HepG2 (cell line): ENCODE results near the gene INTS4. TPM values are rescaled to one million over a fixed set of nuclear protein-coding genes. Genes with fewer than 3 reads are reported as not detected.
A peak's percentile ranks its signal among the peaks of the same experiment; 100 is the strongest.

Experiments used
- BCL6 ChIP-seq: IDR thresholded peaks from 2 replicates; pipeline ENCODE4 v1.6.1; 2016; ENCODE audit warnings: missing genetic modification reagents, missing compliant biosample characterization
- ELF3 ChIP-seq: IDR thresholded peaks from 2 replicates; pipeline ENCODE4 v1.6.1; 2016; ENCODE audit warnings: missing genetic modification reagents, missing compliant biosample characterization
- FOXA3 ChIP-seq: IDR thresholded peaks from 2 replicates; pipeline ENCODE4 v1.6.1; 2016; ENCODE audit warnings: missing genetic modification reagents, missing compliant biosample characterization
- FOXP4 ChIP-seq: sonication (generic); formaldehyde crosslinking; IDR thresholded peaks from 2 replicates; pipeline ENCODE4 v1.4.0; 2020; ENCODE audit warnings: missing genetic modification reagents
- NFIC ChIP-seq: IDR thresholded peaks from 2 replicates; pipeline ENCODE4 v1.6.1; 2012; ENCODE audit warnings: mild to moderate bottlenecking, low read length, inconsistent platforms
- RFX1 ChIP-seq: fragments of 450-650 bp; IDR thresholded peaks from 2 replicates; pipeline ENCODE4 v1.6.1; 2017
- RXRB ChIP-seq: IDR thresholded peaks from 2 replicates; pipeline ENCODE4 v1.6.1; 2016; ENCODE audit warnings: borderline replicate concordance, missing genetic modification reagents, missing compliant biosample characterization
- SALL1 ChIP-seq: sonication (generic); formaldehyde crosslinking; IDR thresholded peaks from 2 replicates; pipeline ENCODE4 v1.8.0; 2022; ENCODE audit warnings: mild to moderate bottlenecking, missing genetic modification reagents
- SAP130 ChIP-seq: IDR thresholded peaks from 2 replicates; pipeline ENCODE4 v1.6.1; 2016; ENCODE audit warnings: low read depth
- SMAD3 ChIP-seq: sonication (generic); formaldehyde crosslinking; IDR thresholded peaks from 2 replicates; pipeline ENCODE4 v1.4.0; 2020; ENCODE audit warnings: missing genetic modification reagents
- SOX13 ChIP-seq, 3 experiments: fragments of 450-650 bp in 1 of 3; sonication (generic) in 1 of 3; formaldehyde crosslinking in 1 of 3; IDR thresholded peaks in 2 of 3; conservative IDR thresholded peaks in 1 of 3; 2 replicates each; pipeline versions ENCODE4 v1.5.0 to v1.6.1; 2016 to 2020; ENCODE audit warnings: antibody characterized with exemption in 1 of 3, mild to moderate bottlenecking in 1 of 3, missing compliant biosample characterization in 1 of 3, missing genetic modification reagents in 1 of 3, moderate library complexity in 1 of 3
- TBX2 ChIP-seq: sonication (generic); formaldehyde crosslinking; IDR thresholded peaks from 2 replicates; pipeline ENCODE4 v1.5.0; 2020; ENCODE audit warnings: missing genetic modification reagents, mild to moderate bottlenecking, borderline replicate concordance
- TEAD3 ChIP-seq: optimal IDR thresholded peaks from 2 replicates; pipeline ENCODE3; 2016; ENCODE audit warnings: borderline replicate concordance
- TFDP1 ChIP-seq: IDR thresholded peaks from 2 replicates; pipeline ENCODE4 v1.6.1; 2016; ENCODE audit warnings: missing compliant biosample characterization, missing genetic modification reagents, borderline replicate concordance
- ZNF556 ChIP-seq: sonication (generic); formaldehyde crosslinking; IDR thresholded peaks from 2 replicates; pipeline ENCODE4 v1.4.0; 2020; ENCODE audit warnings: mild to moderate bottlenecking, missing genetic modification reagents, borderline replicate concordance
- ZSCAN29 ChIP-seq: sonication (generic); formaldehyde crosslinking; conservative IDR thresholded peaks from 2 replicates; pipeline ENCODE4 v1.4.0; 2020; ENCODE audit warnings: mild to moderate bottlenecking, missing genetic modification reagents
- ZSCAN9 ChIP-seq: IDR thresholded peaks from 2 replicates; pipeline ENCODE4 v1.6.1; 2016; ENCODE audit warnings: borderline replicate concordance
- polyA plus RNA-seq, 8 experiments: library from polyadenylated mRNA; depleted of rRNA in 3 of 8; stranded (reverse) in 7 of 8; unstranded in 1 of 8; fragments of >200 nt; fragmentation: Illumina TruSeq in 4 of 8; extraction: Trizol in 4 of 8; gene quantifications; 2 replicates each; pipeline versions ENCODE4 v1.2.1 to v1.2.3, GENCODE V29; 2011 to 2016; ENCODE audit warnings: low read depth in 4 of 8, missing spikeins in 1 of 8, mixed read lengths in 1 of 8; ENCODE audit not compliant: insufficient read depth in 1 of 8
- total RNA-seq, 5 experiments: library from RNA; depleted of rRNA; stranded (reverse); fragments of >200 nt; fragmentation: Illumina TruSeq; extraction: Trizol; gene quantifications; 2 replicates each; pipeline ENCODE4 v1.2.3, GENCODE V29; 2016; ENCODE audit warnings: low read depth in 1 of 5
- TF ChIP-seq, protein P1 (sequence below): sonication (generic); formaldehyde crosslinking; conservative IDR thresholded peaks from 2 replicates; pipeline ENCODE4 v1.4.0; 2020; ENCODE audit warnings: mild to moderate bottlenecking, missing genetic modification reagents, moderate library complexity
- TF ChIP-seq, protein P2 (sequence below): IDR thresholded peaks from 2 replicates; pipeline ENCODE4 v1.6.1; 2018; ENCODE audit warnings: missing genetic modification reagents, mild to moderate bottlenecking, missing compliant biosample characterization

INTS4 gene
- total and polyA plus RNA-seq, 2 of the 13 experiments (the other 11 are each of a cell fraction or from before 2014, with no cell fraction given): 37.3 to 44.8 TPM

DNA sequence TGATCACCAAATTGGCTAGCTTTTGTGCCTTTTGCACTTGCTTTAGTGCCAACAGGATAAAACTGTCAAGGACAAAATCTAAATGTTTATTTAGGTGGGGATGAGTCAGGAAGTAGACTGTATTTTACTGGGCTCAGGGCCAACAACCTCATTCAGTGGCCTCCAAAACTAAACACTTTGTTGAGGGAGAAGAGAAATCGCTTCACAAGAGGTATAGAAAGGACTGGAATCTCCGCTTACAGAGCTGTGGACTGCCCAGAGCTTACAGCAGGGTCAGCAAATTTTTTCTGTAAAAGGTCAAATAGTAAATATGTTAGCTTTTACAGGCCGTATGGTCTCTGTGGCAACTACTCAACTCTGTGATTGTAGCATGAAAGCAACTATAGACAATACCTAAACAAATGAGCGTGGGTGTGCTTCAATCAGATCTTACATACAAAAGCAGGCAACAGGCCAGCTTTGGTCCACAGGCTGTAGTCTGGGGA is 80.1 kb downstream of the INTS4 start (continued):
- TF ChIP-seq SMAD3 (CRISPR knock-in tag): peak; percentile 36; the same call in 1 of the 2 replicates
- TF ChIP-seq FOXA3 (CRISPR knock-in tag): peak; percentile 67
- peak; percentile 53; the same call in 1 of the 2 replicates for TF ChIP-seq FOXP4
- TF ChIP-seq BCL6 (CRISPR knock-in tag): 0 out of 2 replicates have a peak, but pooled peaks have one; percentile 17
- TF ChIP-seq ZSCAN29 (CRISPR knock-in tag): 0 out of 2 replicates have a peak, but pooled peaks have one; percentile 64
- peak; percentile 53 for TF ChIP-seq ELF3 (CRISPR knock-in tag)
- TF ChIP-seq, protein P1, sequence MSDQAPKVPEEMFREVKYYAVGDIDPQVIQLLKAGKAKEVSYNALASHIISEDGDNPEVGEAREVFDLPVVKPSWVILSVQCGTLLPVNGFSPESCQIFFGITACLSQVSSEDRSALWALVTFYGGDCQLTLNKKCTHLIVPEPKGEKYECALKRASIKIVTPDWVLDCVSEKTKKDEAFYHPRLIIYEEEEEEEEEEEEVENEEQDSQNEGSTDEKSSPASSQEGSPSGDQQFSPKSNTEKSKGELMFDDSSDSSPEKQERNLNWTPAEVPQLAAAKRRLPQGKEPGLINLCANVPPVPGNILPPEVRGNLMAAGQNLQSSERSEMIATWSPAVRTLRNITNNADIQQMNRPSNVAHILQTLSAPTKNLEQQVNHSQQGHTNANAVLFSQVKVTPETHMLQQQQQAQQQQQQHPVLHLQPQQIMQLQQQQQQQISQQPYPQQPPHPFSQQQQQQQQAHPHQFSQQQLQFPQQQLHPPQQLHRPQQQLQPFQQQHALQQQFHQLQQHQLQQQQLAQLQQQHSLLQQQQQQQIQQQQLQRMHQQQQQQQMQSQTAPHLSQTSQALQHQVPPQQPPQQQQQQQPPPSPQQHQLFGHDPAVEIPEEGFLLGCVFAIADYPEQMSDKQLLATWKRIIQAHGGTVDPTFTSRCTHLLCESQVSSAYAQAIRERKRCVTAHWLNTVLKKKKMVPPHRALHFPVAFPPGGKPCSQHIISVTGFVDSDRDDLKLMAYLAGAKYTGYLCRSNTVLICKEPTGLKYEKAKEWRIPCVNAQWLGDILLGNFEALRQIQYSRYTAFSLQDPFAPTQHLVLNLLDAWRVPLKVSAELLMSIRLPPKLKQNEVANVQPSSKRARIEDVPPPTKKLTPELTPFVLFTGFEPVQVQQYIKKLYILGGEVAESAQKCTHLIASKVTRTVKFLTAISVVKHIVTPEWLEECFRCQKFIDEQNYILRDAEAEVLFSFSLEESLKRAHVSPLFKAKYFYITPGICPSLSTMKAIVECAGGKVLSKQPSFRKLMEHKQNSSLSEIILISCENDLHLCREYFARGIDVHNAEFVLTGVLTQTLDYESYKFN (CRISPR knock-in tag): peak; percentile 80
- TF ChIP-seq ZSCAN9 (CRISPR knock-in tag): peak; percentile 65; the same call in 1 of the 2 replicates
- TF ChIP-seq SALL1 (CRISPR knock-in tag): peak; percentile 68
- TF ChIP-seq NFIC: peak; percentile 64; the same call in 1 of the 2 replicates
- peak; percentile 69; the same call in 1 of the 2 replicates for TF ChIP-seq RXRB (CRISPR knock-in tag)
- peak; percentile 56 for TF ChIP-seq SAP130 (CRISPR knock-in tag)
- TF ChIP-seq TBX2 (CRISPR knock-in tag): peak; percentile 69; the same call in 1 of the 2 replicates
- TF ChIP-seq ZNF556: peak; percentile 66; the same call in 1 of the 2 replicates
- peak; percentile 55 for TF ChIP-seq RFX1
- peak; percentile 42 for TF ChIP-seq TEAD3 (CRISPR knock-in tag)
- TF ChIP-seq, protein P2, sequence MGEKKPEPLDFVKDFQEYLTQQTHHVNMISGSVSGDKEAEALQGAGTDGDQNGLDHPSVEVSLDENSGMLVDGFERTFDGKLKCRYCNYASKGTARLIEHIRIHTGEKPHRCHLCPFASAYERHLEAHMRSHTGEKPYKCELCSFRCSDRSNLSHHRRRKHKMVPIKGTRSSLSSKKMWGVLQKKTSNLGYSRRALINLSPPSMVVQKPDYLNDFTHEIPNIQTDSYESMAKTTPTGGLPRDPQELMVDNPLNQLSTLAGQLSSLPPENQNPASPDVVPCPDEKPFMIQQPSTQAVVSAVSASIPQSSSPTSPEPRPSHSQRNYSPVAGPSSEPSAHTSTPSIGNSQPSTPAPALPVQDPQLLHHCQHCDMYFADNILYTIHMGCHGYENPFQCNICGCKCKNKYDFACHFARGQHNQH (CRISPR knock-in tag): peak; percentile 93
- TF ChIP-seq TFDP1: peak; percentile 10; the same call in 1 of the 2 replicates
- peak; percentile 35; the same call in 1 of the 2 replicates for TF ChIP-seq SOX13 (IDR thresholded peaks at IDR 0.05)
- peak in 1 of 2 experiments; percentile 55; a peak in 1 of 4 replicates for TF ChIP-seq SOX13 (CRISPR knock-in tag; conservative IDR thresholded peaks at IDR 0.05 in 1 of 2, IDR thresholded peaks at IDR 0.05 in 1 of 2)
